NB4 (cell line): ENCODE measurements around the gene KAT5.

Source experiments
- CTCF ChIP-seq: IDR thresholded peaks from one replicate; pipeline ENCODE4 v1.5.1; 2012; ENCODE audit warnings: low read depth, low read length
- MAX ChIP-seq: IDR thresholded peaks from 2 replicates; pipeline ENCODE4 v1.6.1; 2011; ENCODE audit warnings: low read depth, low read length
- MYC ChIP-seq: IDR thresholded peaks from 2 replicates; pipeline ENCODE4 v1.6.1; 2011; ENCODE audit warnings: low read depth, low read length
- POLR2A ChIP-seq: IDR thresholded peaks from 2 replicates; pipeline ENCODE4 v1.6.1; 2011; ENCODE audit warnings: mild to moderate bottlenecking; ENCODE audit not compliant: insufficient read length; ENCODE audit errors: extremely low read depth

- TF ChIP-seq CTCF (no peak), POLR2A (no peak), MAX (no peak), MYC (no peak)
Observed at GRCh38 chr11:65695459-65696241, 16.4 kb upstream of the KAT5 start.
